Psoas muscle (tissue), 8 donors: Measurements from ENCODE around the gene BMP4. TPM values are rescaled to one million over a fixed set of nuclear protein-coding genes. Genes with fewer than 3 reads are reported as not detected.

ENCODE experiments used
- ATAC-seq, 4 donors: fragments of 200-7000 bp; cut with Tn5 transposase; one replicate each; pipeline ENCODE4 v1.9.1; 2020; ENCODE audit warnings: moderate library complexity in 3 of 4, mild to moderate bottlenecking in 2 of 4
- DNase-seq, 2 donors: peaks; one replicate each; pipeline ENCODE4 v3.0.0-alpha.2; 2020
- H3K27ac ChIP-seq: fragments of 200-600 bp; one replicate; pipeline ENCODE4 v1.8.0; 2022
- H3K27me3 ChIP-seq, 3 donors: fragments of 200-600 bp in 1 of 3; one replicate each; pipeline versions ENCODE4 v1.6.1 to v1.8.0; 2013 to 2022; ENCODE audit warnings: low read length in 2 of 3, mild to moderate bottlenecking in 2 of 3, moderate library complexity in 1 of 3; ENCODE audit not compliant: insufficient read depth in 3 of 3
- H3K36me3 ChIP-seq, 2 donors: fragments of 200-600 bp in 1 of 2; one replicate each; pipeline versions ENCODE4 v1.6.1 to v1.8.0; 2013 to 2022; ENCODE audit warnings: low read depth in 1 of 2, mild to moderate bottlenecking in 1 of 2, moderate library complexity in 1 of 2; ENCODE audit not compliant: insufficient read depth in 1 of 2
- H3K4me1 ChIP-seq: fragments of 200-600 bp; one replicate; pipeline ENCODE4 v1.8.0; 2022
- H3K4me3 ChIP-seq: fragments of 200-600 bp; one replicate; pipeline ENCODE4 v1.8.0; 2022; ENCODE audit warnings: mild to moderate bottlenecking
- H3K9me3 ChIP-seq: fragments of 200-600 bp; one replicate; pipeline ENCODE4 v1.8.0; 2022
- WGBS, 3 donors: extraction: QIAGEN DNeasy Blood & Tissue Kit; methylation state at CpG; one replicate each; pipeline versions ENCODE4 v1.1.6 to v1.1.7; 2013; 5-methylcytosine and 5-hydroxymethylcytosine counted together
- intact Hi-C, 2 donors: fragments of 100-400 bp; cut with DNase I; formaldehyde crosslinking; loops; one replicate each; pipeline versions ENCODE4 v1.11.0 to v1.14.2; 2022
- polyA plus RNA-seq, 3 donors: library from polyadenylated mRNA; stranded (reverse); fragments of 200-250 nt; gene quantifications; one replicate each; pipeline ENCODE4 v1.2.3, GENCODE V29; 2013
- total RNA-seq, 4 donors: library from RNA; stranded (reverse); fragmentation: NEBNext Ultra II Directional in 2 of 4; extraction: Animal tissue kit (Norgen Biotek cat#: 25700) in 2 of 4; gene quantifications; one replicate each; pipeline versions ENCODE4 v1.2.1 to v1.2.4, GENCODE V29; 2021 to 2023
- TF ChIP-seq, protein P1 (sequence below): fragments of 200-600 bp; IDR thresholded peaks from one replicate; pipeline ENCODE4 v1.8.0; 2022; ENCODE audit warnings: antibody characterized with exemption
- donor health status: healthy with polysubstance abuse.
- donor health status: DM: no; HTN: no; CAD: no; lungs with moderate emphysema.
- donor health status: Bipolar disorder and iron deficiency.
- donor health status: healthy.
- donor health status: DM: yes; HTN: yes; CAD: no.
- donor health status: DM: no; HTN: no; CAD: no.
- donor health status: DM: no; HTN: no; CAD: no.
- donor health status: DM: yes; HTN: yes; CAD: no.

Gene BMP4
- total and polyA plus RNA-seq, 7 donors, result 2.4 to 8.6 (median 4.3) TPM

DNA sequence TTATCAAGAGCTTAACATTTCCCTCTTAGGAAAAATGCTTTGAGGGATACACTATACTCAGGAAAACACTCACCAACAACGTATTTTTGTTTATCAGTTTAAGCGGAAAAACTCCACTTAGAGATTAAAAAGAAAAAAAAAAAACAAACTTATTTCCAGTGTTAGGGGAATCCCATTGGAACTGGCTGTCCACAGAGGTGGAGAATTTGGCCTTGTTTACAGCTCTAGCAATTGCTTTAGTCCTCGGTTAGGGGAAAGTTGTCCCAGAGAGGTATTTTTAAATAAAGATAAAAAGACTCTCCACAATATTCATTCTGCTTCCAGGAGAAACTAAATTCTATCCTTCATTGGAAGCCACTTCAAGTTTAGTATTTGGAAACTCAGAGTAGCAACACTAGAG is 21.6 kb upstream of the BMP4 start:
- ATAC-seq, result no peak

DNA sequence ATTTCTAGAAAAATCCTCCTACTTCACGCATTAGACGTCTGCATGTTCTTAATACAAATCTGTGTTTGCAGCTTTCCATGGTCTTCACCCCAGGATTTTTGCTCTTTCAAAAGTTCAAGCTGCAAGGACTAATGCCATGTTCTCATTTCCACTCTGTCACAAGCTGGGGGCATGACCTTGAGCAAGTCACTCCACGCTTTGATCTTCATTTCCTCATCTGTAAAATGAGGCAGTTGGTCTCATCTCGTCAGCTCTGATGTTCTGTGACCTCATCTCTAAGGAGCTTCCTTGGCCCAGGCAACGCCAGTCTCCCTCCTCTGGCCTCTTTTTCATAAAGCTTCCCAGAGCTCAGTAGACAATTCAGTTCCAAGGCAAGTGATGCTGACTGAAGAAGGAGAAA is 18.8 kb upstream of the BMP4 start:
- DNase-seq (no peak), ATAC-seq (no peak)
- 61 to 79% (median 66%) methylated on average over 5 of the region's 5 CpGs for WGBS, 3 donors
- no peaks in the 10 kb centered on the region for H3K27me3 ChIP-seq
- no peak overlapping the region for H3K4me3 ChIP-seq
- no peaks in the 10 kb centered on the region for H3K36me3 ChIP-seq
- intact Hi-C loops, result no loop called here
- H3K4me1 ChIP-seq, result no peaks in the 10 kb centered on the region
- H3K27ac ChIP-seq, result no peak overlapping the region
- no peaks in the 10 kb centered on the region for H3K9me3 ChIP-seq
- TF ChIP-seq, protein P1, sequence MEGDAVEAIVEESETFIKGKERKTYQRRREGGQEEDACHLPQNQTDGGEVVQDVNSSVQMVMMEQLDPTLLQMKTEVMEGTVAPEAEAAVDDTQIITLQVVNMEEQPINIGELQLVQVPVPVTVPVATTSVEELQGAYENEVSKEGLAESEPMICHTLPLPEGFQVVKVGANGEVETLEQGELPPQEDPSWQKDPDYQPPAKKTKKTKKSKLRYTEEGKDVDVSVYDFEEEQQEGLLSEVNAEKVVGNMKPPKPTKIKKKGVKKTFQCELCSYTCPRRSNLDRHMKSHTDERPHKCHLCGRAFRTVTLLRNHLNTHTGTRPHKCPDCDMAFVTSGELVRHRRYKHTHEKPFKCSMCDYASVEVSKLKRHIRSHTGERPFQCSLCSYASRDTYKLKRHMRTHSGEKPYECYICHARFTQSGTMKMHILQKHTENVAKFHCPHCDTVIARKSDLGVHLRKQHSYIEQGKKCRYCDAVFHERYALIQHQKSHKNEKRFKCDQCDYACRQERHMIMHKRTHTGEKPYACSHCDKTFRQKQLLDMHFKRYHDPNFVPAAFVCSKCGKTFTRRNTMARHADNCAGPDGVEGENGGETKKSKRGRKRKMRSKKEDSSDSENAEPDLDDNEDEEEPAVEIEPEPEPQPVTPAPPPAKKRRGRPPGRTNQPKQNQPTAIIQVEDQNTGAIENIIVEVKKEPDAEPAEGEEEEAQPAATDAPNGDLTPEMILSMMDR, result no peak

More for the DNA sequence above, 21.6 kb upstream of the BMP4 start:
- H3K4me1 ChIP-seq, result no peaks in the 10 kb centered on the region
- intact Hi-C loops, result no loop called here
- no peak overlapping the region for H3K27ac ChIP-seq
- no peaks in the 10 kb centered on the region for H3K27me3 ChIP-seq
- no peaks in the 10 kb centered on the region for H3K9me3 ChIP-seq
- H3K36me3 ChIP-seq, result no peaks in the 10 kb centered on the region
- WGBS, 3 donors, result 35 to 60% (median 44%) methylated on average over 3 of the region's 3 CpGs
- TF ChIP-seq, protein P1, result no peak
- H3K4me3 ChIP-seq, result no peak overlapping the region
- DNase-seq, result no peak

DNA sequence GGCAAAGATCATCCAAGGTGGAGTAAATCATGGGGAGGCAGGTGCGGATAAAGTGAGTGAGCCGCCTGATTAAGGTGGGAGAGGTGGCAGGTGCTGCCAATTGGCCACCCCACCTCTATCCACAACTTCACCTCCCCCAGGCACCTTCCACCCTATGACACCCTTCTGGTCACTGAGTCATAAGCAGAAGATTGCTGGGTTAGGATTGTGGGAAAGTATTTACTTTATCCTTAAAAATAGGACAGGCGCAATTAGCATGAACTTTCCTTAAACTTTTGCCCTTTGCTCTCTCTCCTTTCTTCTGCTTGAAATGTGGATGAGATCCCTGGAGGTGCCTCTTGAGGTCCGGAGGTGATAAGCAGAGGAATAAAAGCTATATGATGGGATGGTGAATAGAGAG is 14.9 kb upstream of the BMP4 start:
- Histone ChIP-seq H3K27ac (no peak overlapping the region), H3K36me3 (no peaks in the 10 kb centered on the region), H3K9me3 (no peaks in the 10 kb centered on the region), H3K4me3 (no peak overlapping the region), H3K4me1 (no peaks in the 10 kb centered on the region), H3K27me3 (no peaks in the 10 kb centered on the region)
- 86 to 95% (median 91%) methylated on average over 4 of the region's 4 CpGs for WGBS, 3 donors
- intact Hi-C loops, result no loop called here
- ATAC-seq, result no peak
- no peak for DNase-seq
- TF ChIP-seq, protein P1, result no peak

DNA sequence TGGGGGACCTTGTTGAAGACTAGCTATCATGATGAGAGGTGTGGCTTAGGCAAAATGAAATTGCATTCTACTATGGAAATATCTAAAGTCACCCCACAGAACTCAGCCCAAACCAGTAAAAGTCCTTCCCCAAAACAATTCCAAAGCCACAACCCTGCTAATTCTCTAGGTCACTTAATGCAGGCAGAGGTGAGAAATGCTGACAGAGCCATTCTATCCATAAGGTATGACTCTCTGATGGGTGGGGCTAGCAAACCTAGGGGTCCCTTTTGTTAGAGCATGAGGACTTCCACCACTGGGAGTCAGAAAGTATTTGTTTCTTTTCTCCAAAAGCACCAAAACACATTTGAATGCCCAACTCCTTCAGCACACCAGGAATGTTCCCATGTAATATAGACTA is 12.7 kb upstream of the BMP4 start:
- H3K27ac ChIP-seq, result no peak overlapping the region
- DNase-seq (no peak), ATAC-seq (no peak)
- H3K27me3 ChIP-seq, result peaks cover 0 to 2% (median 0%) of the 10 kb centered on the region in 3 donors
- no peaks in the 10 kb centered on the region for H3K36me3 ChIP-seq
- H3K4me1 ChIP-seq, result no peaks in the 10 kb centered on the region
- intact Hi-C loops, result no loop called here
- H3K4me3 ChIP-seq, result no peak overlapping the region
- H3K9me3 ChIP-seq, result no peaks in the 10 kb centered on the region
- TF ChIP-seq, protein P1, result no peak

DNA sequence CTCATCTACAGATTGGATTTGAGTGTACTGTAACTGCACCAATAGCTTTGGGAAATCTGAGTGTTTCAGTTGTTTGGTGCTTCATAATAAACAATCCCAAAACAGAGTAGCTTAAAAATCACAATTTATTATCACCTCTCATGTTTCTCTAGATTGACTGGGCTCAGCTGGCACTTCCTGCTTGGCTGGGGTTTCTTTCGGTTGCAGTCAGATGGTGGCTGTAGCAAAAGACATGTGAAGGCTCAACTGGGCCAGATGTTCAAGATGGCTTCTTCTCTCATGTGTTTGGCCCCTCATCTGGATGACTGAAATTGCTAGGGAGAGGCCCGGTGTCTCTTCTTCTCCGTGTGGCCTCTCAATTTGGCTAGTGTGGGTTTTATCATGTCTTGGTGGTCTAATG is 12.1 kb upstream of the BMP4 start:
- Histone ChIP-seq H3K9me3 (no peaks in the 10 kb centered on the region), H3K27ac (no peak overlapping the region), H3K36me3 (no peaks in the 10 kb centered on the region), H3K4me1 (peaks cover 2% of the 10 kb centered on the region), H3K4me3 (no peak overlapping the region), H3K27me3 (peaks cover 0 to 2% (median 2%) of the 10 kb centered on the region in 3 donors)
- ATAC-seq (no peak), DNase-seq (no peak)
- WGBS, 3 donors, result 51 to 70% (median 52%) methylated on average over 3 of the region's 3 CpGs
- intact Hi-C loops, result no loop called here
- TF ChIP-seq, protein P1, result no peak
